ENCODE data around the gene ARL6IP5. TPM values are rescaled to one million over a fixed set of nuclear protein-coding genes. Genes with fewer than 3 reads are reported as not detected.

Gene ARL6IP5
- total RNA-seq, 4 donors from 2014 or later, result 35.9 to 101 (median 63.0) TPM

DNA sequence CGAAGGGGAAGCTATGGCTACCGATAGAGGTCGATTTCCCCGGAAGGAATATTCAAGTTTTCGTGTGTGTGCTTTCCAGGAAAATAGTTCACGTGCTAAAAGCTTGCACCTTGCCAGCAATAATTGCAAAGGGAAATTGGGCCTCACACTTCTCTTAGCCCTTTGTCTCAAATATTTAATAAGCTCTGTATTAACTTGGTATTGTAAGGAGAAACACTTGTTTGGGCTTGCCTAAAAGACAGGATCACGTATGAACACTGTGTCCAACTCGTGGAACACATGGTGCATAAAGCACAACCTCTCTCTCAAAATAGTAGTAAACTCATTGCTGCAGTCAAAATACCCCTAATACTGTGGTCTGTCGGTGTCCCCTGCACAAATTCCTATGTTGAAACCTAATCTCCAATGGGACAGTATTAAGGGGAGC is 32.3 kb upstream of the ARL6IP5 start:
- TF ChIP-seq, protein P1, sequence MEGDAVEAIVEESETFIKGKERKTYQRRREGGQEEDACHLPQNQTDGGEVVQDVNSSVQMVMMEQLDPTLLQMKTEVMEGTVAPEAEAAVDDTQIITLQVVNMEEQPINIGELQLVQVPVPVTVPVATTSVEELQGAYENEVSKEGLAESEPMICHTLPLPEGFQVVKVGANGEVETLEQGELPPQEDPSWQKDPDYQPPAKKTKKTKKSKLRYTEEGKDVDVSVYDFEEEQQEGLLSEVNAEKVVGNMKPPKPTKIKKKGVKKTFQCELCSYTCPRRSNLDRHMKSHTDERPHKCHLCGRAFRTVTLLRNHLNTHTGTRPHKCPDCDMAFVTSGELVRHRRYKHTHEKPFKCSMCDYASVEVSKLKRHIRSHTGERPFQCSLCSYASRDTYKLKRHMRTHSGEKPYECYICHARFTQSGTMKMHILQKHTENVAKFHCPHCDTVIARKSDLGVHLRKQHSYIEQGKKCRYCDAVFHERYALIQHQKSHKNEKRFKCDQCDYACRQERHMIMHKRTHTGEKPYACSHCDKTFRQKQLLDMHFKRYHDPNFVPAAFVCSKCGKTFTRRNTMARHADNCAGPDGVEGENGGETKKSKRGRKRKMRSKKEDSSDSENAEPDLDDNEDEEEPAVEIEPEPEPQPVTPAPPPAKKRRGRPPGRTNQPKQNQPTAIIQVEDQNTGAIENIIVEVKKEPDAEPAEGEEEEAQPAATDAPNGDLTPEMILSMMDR (IDR thresholded peaks at IDR 0.05), result no peak
- TF ChIP-seq POLR2A (IDR thresholded peaks at IDR 0.05), result no peak
- Histone ChIP-seq H3K4me3 (peak overlapping the region; percentile 76 to 85 (median 83)), H3K27ac (peak overlapping the region; percentile 94 to 96 (median 96)), H3K36me3 (peaks cover 0 to 65% (median 9%) of the 10 kb centered on the region in 3 donors), H3K27me3 (no peaks in the 10 kb centered on the region), H3K4me1 (peaks cover 15 to 42% (median 19%) of the 10 kb centered on the region in 3 donors), H3K9me3 (no peaks in the 10 kb centered on the region)
- intact Hi-C loops (cut with DNase I), result no loop called here
- DNase-seq, result no peak
- 0 to 4% methylated on average over 8 of the region's 9 CpGs for WGBS, 2 donors

DNA sequence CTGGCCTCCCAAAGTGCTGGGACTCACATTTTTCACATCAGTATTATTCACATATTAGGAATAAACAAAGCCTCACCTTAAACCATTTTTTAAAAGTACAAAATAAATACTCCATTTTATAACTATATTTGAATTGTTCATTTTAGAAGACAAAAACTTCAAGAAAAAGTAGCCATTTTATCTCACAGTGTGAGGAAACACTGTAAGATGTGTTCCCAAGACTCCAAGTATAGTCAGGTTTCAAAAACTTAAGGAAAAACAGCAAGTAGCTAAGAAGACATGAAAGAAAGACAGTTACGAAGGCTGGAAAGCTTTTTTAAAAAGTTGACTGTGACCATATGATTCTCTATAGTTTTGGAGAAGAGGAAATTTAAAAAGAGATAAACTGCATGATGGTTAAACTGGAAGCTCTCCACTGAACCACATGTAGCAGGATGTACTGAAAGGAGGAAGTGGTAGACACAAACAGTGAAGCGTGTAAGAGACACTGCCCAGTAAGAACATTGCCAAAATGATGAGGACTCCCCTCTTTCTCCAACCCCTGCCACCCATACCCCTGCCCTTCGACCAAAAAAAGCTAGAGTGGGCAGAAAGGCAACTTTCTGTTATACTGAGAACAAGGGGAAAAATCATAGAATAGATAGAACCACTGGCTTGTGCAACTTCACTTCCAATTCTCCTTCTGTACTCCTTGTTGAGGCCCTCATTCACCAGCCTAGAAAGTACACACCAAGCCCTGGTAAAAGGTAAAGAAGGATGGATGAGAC is 26.4 kb upstream of the ARL6IP5 start:
- no peak for DNase-seq
- intact Hi-C loops (cut with DNase I), result no loop called here
- Histone ChIP-seq H3K36me3 (peaks cover 0 to 100% (median 35%) of the 10 kb centered on the region in 3 donors), H3K9me3 (no peaks in the 10 kb centered on the region), H3K27ac (peak overlapping the region in 2 of 4 donors; percentile 12 to 56), H3K4me3 (no peak overlapping the region), H3K4me1 (no peaks in the 10 kb centered on the region), H3K27me3 (no peaks in the 10 kb centered on the region)
- TF ChIP-seq POLR2A (IDR thresholded peaks at IDR 0.05), result no peak
- TF ChIP-seq, protein P1 (IDR thresholded peaks at IDR 0.05), result no peak
- WGBS, 2 donors, result 71 to 74% methylated on average over 3 of the region's 3 CpGs

DNA sequence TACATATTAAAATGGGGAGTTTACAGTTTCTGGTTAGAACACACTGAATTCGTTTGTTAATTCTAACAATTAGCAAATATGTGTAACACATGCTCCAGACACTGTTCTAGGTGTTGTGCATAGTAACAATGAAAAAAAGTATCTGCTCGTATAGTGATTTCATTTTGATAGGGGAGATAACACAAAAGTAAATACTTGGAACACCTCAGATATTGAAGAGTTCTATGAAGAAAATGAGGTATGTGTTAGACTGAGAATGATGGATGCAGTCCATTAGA is 25.9 kb upstream of the ARL6IP5 start:
- no peak overlapping the region for H3K4me3 ChIP-seq
- intact Hi-C loops (cut with DNase I), result no loop called here
- peaks cover 0 to 100% (median 35%) of the 10 kb centered on the region in 3 donors for H3K36me3 ChIP-seq
- H3K4me1 ChIP-seq, result no peaks in the 10 kb centered on the region
- H3K27me3 ChIP-seq, result no peaks in the 10 kb centered on the region
- H3K9me3 ChIP-seq, result no peaks in the 10 kb centered on the region
- peak overlapping the region in 2 of 4 donors; percentile 12 to 56 for H3K27ac ChIP-seq
- no peak for DNase-seq
- WGBS, 2 donors, result 74 to 87% methylated on average over 2 of the region's 2 CpGs
- TF ChIP-seq POLR2A (IDR thresholded peaks at IDR 0.05), result no peak
- TF ChIP-seq, protein P1 (IDR thresholded peaks at IDR 0.05), result no peak

DNA sequence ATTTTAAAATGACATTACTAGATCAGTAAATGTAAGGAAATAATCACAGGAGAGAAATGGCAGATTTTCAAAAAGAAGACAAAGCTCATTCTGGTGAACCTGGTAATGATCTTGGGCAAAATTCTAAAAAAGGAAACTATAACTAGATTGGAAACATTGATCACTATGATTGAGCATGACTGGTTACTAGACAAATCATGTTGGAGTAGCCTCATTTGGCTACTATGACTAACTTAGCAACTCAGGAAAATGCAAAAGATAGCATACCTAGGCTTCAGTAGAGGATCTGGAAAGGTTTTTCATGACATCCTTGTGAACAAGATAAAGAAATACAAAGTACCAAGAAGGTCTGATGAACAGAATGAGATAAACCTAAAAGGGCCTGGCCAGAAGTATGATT is 25.0 kb upstream of the ARL6IP5 start:
- DNase-seq, result no peak
- no peaks in the 10 kb centered on the region for H3K4me1 ChIP-seq
- intact Hi-C loops (cut with DNase I), result no loop called here
- H3K27me3 ChIP-seq, result no peaks in the 10 kb centered on the region
- no peaks in the 10 kb centered on the region for H3K9me3 ChIP-seq
- H3K4me3 ChIP-seq, result no peak overlapping the region
- H3K27ac ChIP-seq, result no peak overlapping the region
- peaks cover 0 to 99% (median 35%) of the 10 kb centered on the region in 3 donors for H3K36me3 ChIP-seq
- no peak for TF ChIP-seq POLR2A (IDR thresholded peaks at IDR 0.05)
- TF ChIP-seq, protein P1 (IDR thresholded peaks at IDR 0.05), result no peak

DNA sequence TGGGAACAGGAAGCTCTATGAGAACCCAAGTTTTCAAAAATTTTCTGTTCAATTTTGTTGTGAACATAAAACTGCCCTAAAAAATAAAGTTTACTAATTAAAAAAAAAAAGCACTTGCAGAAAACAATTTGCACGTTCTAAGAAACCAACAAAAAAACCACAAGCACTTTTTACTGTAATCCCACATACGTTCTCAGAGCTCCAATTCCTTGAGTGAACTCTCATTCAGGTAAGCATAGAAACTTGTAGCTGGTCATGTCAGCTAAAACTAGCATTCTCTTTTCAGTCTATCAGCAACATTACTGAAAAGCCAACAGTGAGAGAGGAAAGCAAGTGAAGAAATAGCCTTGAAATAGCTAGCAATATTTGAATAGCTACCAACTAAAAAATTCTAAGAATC is 21.1 kb upstream of the ARL6IP5 start:
- DNase-seq, result no peak
- no peaks in the 10 kb centered on the region for H3K9me3 ChIP-seq
- H3K27ac ChIP-seq, result no peak overlapping the region
- H3K4me1 ChIP-seq, result no peaks in the 10 kb centered on the region
- H3K36me3 ChIP-seq, result peaks cover 0 to 86% (median 26%) of the 10 kb centered on the region in 3 donors
- no peak overlapping the region for H3K4me3 ChIP-seq
- H3K27me3 ChIP-seq, result no peaks in the 10 kb centered on the region
- WGBS, 2 donors, result 68 to 76% methylated on average over 2 of the region's 2 CpGs
- intact Hi-C loops (cut with DNase I), result no loop called here
- TF ChIP-seq POLR2A (IDR thresholded peaks at IDR 0.05), result no peak
- TF ChIP-seq, protein P1 (IDR thresholded peaks at IDR 0.05), result no peak
